CD4-positive, alpha-beta T cell (primary cell): ENCODE data around the gene MYO18A. TPM values are rescaled to one million over a fixed set of nuclear protein-coding genes. Genes with fewer than 3 reads are reported as not detected.

Experiments
- ATAC-seq: fragments of 200-7000 bp; cut with Tn5 transposase; one replicate; pipeline ENCODE4 v1.10.0; 2022; ENCODE audit warnings: mild to moderate bottlenecking; ENCODE audit not compliant: poor library complexity
- CTCF ChIA-PET: fragments of 350-600 bp; sonication (Branson Sonifier 250); formaldehyde crosslinking; loops from one replicate; lab custom pipeline; 2021; ENCODE audit warnings: antibody characterized with exemption, inconsistent platforms; lab: Charles Lee
- POLR2A ChIA-PET: fragments of 350-600 bp; sonication (Branson Sonifier 250); formaldehyde crosslinking; loops from one replicate; lab custom pipeline; 2021; ENCODE audit warnings: antibody characterized with exemption, inconsistent platforms; lab: Charles Lee
- DNase-seq, 14 experiments: peaks; one replicate each; pipeline ENCODE4 v3.0.0-alpha.2; 2013 to 2020; ENCODE audit warnings: mixed read lengths in 2 of 14
- H3K27ac ChIP-seq, 2 donors: one replicate each; pipeline versions ENCODE4 v1.5.1 to v1.7.0; 2013; ENCODE audit warnings: low read length in 2 of 2, low read depth in 1 of 2, mild to moderate bottlenecking in 1 of 2
- H3K27me3 ChIP-seq, 2 experiments: 1 replicate in 1 of 2; 2 replicates in 1 of 2; pipeline versions ENCODE4 v1.6.1 to v1.7.0; 2013; ENCODE audit warnings: low read length in 2 of 2, control low read depth in 1 of 2, mild to moderate bottlenecking in 1 of 2, moderate library complexity in 1 of 2; ENCODE audit not compliant: insufficient read depth in 2 of 2, control insufficient read depth in 1 of 2
- H3K36me3 ChIP-seq: one replicate; pipeline ENCODE4 v1.6.1; 2013; ENCODE audit warnings: low read length, control low read depth; ENCODE audit not compliant: insufficient read depth
- H3K4me1 ChIP-seq: one replicate; pipeline ENCODE4 v1.6.1; 2013; ENCODE audit warnings: low read length, control low read depth; ENCODE audit not compliant: insufficient read depth
- H3K4me3 ChIP-seq: one replicate; pipeline ENCODE4 v1.5.1; 2013; ENCODE audit warnings: mild to moderate bottlenecking, low read length, moderate library complexity
- H3K9me3 ChIP-seq, 2 experiments: 1 replicate in 1 of 2; 2 replicates in 1 of 2; pipeline versions ENCODE4 v1.6.1 to v1.7.0; 2013; ENCODE audit warnings: low read length in 2 of 2, mild to moderate bottlenecking in 2 of 2, control low read depth in 1 of 2, moderate library complexity in 1 of 2; ENCODE audit not compliant: control insufficient read depth in 1 of 2, insufficient read depth in 1 of 2
- H3K27ac Mint-ChIP-seq: one replicate; pipeline ENCODE4 v1.8.0; 2020; ENCODE audit warnings: mixed read lengths
- H3K27me3 Mint-ChIP-seq: one replicate; pipeline ENCODE4 v1.8.0; 2021; ENCODE audit warnings: mixed read lengths
- H3K36me3 Mint-ChIP-seq: one replicate; pipeline ENCODE4 v1.8.0; 2021; ENCODE audit warnings: low read depth, mixed read lengths
- H3K4me1 Mint-ChIP-seq: one replicate; pipeline ENCODE4 v1.8.0; 2021; ENCODE audit warnings: low read depth, mixed read lengths
- H3K4me3 Mint-ChIP-seq: one replicate; pipeline ENCODE4 v1.8.0; 2020; ENCODE audit warnings: mild to moderate bottlenecking, mixed read lengths
- H3K9me3 Mint-ChIP-seq: one replicate; pipeline ENCODE4 v1.8.0; 2020; ENCODE audit warnings: mixed read lengths
- CTCF ChIP-seq: fragments of 200-600 bp; IDR thresholded peaks from one replicate; pipeline ENCODE4 v1.8.0; 2022; ENCODE audit warnings: antibody characterized with exemption, mild to moderate bottlenecking
- intact Hi-C, 2 experiments: fragments of 100-400 bp; cut with DNase I in 1 of 2; cut with micrococcal nuclease in 1 of 2; formaldehyde crosslinking; loops; one replicate each; pipeline versions ENCODE4 v1.15.1 to v1.9.0; 2023 to 2025; cut with DNase I, micrococcal nuclease
- total RNA-seq, 174 experiments: library from RNA in 2 of 174; stranded (reverse) in 2 of 174; gene quantifications; one replicate each; pipeline ENCODE4 v1.2.3 and lab custom pipeline; 2021 to 2026

MYO18A gene
- total RNA-seq, 2 experiments from 2014 or later = 87.0 to 90.1 TPM

GRCh38 chr17:29107933-29108822 lies 72.0 kb downstream of the MYO18A start:
- intact Hi-C loops = no loop called here
- Histone ChIP-seq H3K4me1 (no peaks in the 10 kb centered on the region), H3K4me3 (no peak overlapping the region), H3K27me3 (no peaks in the 10 kb centered on the region), H3K9me3 (no peaks in the 10 kb centered on the region), H3K36me3 (peaks cover 96% of the 10 kb centered on the region), H3K27ac (no peak overlapping the region)
- DNase-seq (no peak), ATAC-seq (no peak)
- Mint-ChIP-seq H3K27me3 (no peaks in the 10 kb centered on the region), H3K4me3 (no peak overlapping the region), H3K4me1 (peaks cover 4% of the 10 kb centered on the region), H3K36me3 (peaks cover 89% of the 10 kb centered on the region), H3K27ac (no peak overlapping the region), H3K9me3 (no peaks in the 10 kb centered on the region)
- POLR2A ChIA-PET = no interaction called here
- CTCF ChIA-PET = interaction anchor here (1.1 kb wide), 1 partner anchor 9 kb away, joined by 5 read pairs; no protein-coding TSS in a partner anchor
- TF ChIP-seq CTCF = no peak

- no peak overlapping the region for H3K27ac ChIP-seq
- no peaks in the 10 kb centered on the region for H3K27me3 Mint-ChIP-seq
- H3K36me3 ChIP-seq = peaks cover 96% of the 10 kb centered on the region
- H3K4me3 ChIP-seq = no peak overlapping the region
- intact Hi-C loops = no loop called here
- POLR2A ChIA-PET = no interaction called here
- no peaks in the 10 kb centered on the region for H3K9me3 ChIP-seq
- CTCF ChIA-PET = no interaction called here
- TF ChIP-seq CTCF = no peak
- DNase-seq (no peak), ATAC-seq (no peak)
- H3K27ac Mint-ChIP-seq = no peak overlapping the region
- peaks cover 4% of the 10 kb centered on the region for H3K4me1 Mint-ChIP-seq
- H3K4me1 ChIP-seq = no peaks in the 10 kb centered on the region
- no peaks in the 10 kb centered on the region for H3K9me3 Mint-ChIP-seq
- peaks cover 87% of the 10 kb centered on the region for H3K36me3 Mint-ChIP-seq
- H3K4me3 Mint-ChIP-seq = no peak overlapping the region
- H3K27me3 ChIP-seq = no peaks in the 10 kb centered on the region
Observed at GRCh38 chr17:29107084-29107483, 73.1 kb downstream of the MYO18A start.

GRCh38 chr17:29103341-29103740 lies 76.9 kb downstream of the MYO18A start:
- no peak for ATAC-seq
- no peak for TF ChIP-seq CTCF
- intact Hi-C loops = no loop called here
- Mint-ChIP-seq H3K4me1 (no peaks in the 10 kb centered on the region), H3K9me3 (no peaks in the 10 kb centered on the region), H3K4me3 (no peak overlapping the region), H3K27me3 (no peaks in the 10 kb centered on the region), H3K36me3 (peaks cover 87% of the 10 kb centered on the region), H3K27ac (no peak overlapping the region)
- peaks cover 94% of the 10 kb centered on the region for H3K36me3 ChIP-seq
- no peaks in the 10 kb centered on the region for H3K9me3 ChIP-seq
- ChIA-PET POLR2A (no interaction called here), CTCF (no interaction called here)
- no peak overlapping the region for H3K4me3 ChIP-seq
- H3K27ac ChIP-seq = no peak overlapping the region
- peaks cover 4% of the 10 kb centered on the region for H3K4me1 ChIP-seq
- no peak for DNase-seq
- H3K27me3 ChIP-seq = no peaks in the 10 kb centered on the region
